Prostate gland (tissue), 2 donors: Measurements from ENCODE around the gene MINDY2. TPM values are rescaled to one million over a fixed set of nuclear protein-coding genes. Genes with fewer than 3 reads are reported as not detected.

Source experiments
- DNase-seq: peaks from one replicate; pipeline ENCODE4 v3.0.0-alpha.2; 2019; ENCODE audit warnings: low spot score
- H3K27ac ChIP-seq, 2 donors: fragments of 200-600 bp; sonication (generic); 2 replicates each; pipeline ENCODE4 v1.5.1; 2017 to 2019
- H3K27me3 ChIP-seq: fragments of 200-600 bp; sonication (generic); replicated peaks from 2 replicates; pipeline ENCODE4 v1.5.1; 2019; ENCODE audit not compliant: insufficient read depth
- H3K36me3 ChIP-seq, 2 donors: fragments of 200-600 bp; sonication (generic); 1 replicate in 1 of 2; 2 replicates in 1 of 2; pipeline versions ENCODE4 v1.5.1 to v1.8.1; 2017 to 2019
- H3K4me1 ChIP-seq: fragments of 200-600 bp; sonication (generic); replicated peaks from 2 replicates; pipeline ENCODE4 v1.5.1; 2019
- H3K4me3 ChIP-seq, 2 donors: fragments of 200-600 bp; sonication (generic); 2 replicates each; pipeline ENCODE4 v1.5.1; 2017 to 2019
- H3K9me3 ChIP-seq: fragments of 200-600 bp; sonication (generic); 2 replicates; pipeline ENCODE4 v1.5.1; 2017
- CTCF ChIP-seq, 4 experiments: fragments of 200-600 bp in 2 of 4; fragments of 450-650 bp in 2 of 4; sonication (generic) in 2 of 4; IDR thresholded peaks; 1 replicate in 3 of 4; 2 replicates in 1 of 4; pipeline ENCODE4 v1.5.1; 2016 to 2019; ENCODE audit warnings: antibody characterized with exemption in 4 of 4, mild to moderate bottlenecking in 2 of 4, moderate library complexity in 2 of 4
- POLR2A ChIP-seq: fragments of 450-650 bp; IDR thresholded peaks from one replicate; pipeline ENCODE4 v1.6.1; 2016; ENCODE audit warnings: antibody characterized with exemption, mild to moderate bottlenecking
- POLR2AphosphoS5 ChIP-seq: sonication (generic); formaldehyde crosslinking; IDR thresholded peaks from one replicate; pipeline ENCODE4 v1.6.1; 2017; ENCODE audit warnings: antibody characterized with exemption
- WGBS: methylation state at CpG from one replicate; pipeline ENCODE4 v1.1.5; 2018; 5-methylcytosine and 5-hydroxymethylcytosine counted together
- intact Hi-C: fragments of 100-400 bp; cut with DNase I; formaldehyde crosslinking; loops from one replicate; pipeline ENCODE4 v1.14.2; 2022
- total RNA-seq, 2 donors: library from RNA; depleted of rRNA; stranded (reverse); fragments of >200 nt; gene quantifications; one replicate each; pipeline ENCODE4 v1.1.0, GENCODE V29; 2016

MINDY2 gene
- total RNA-seq, 2 donors from 2014 or later: 14.3 to 22.9 TPM

- 91% methylated on average over 4 of the region's 4 CpGs for WGBS
- intact Hi-C loops: no loop called here
- DNase-seq: no peak
- TF ChIP-seq POLR2AphosphoS5 (no peak), POLR2A (no peak), CTCF (IDR thresholded peaks at IDR 0.05) (no peak)
- no peak overlapping the region for H3K4me3 ChIP-seq
- no peaks in the 10 kb centered on the region for H3K27me3 ChIP-seq
- H3K27ac ChIP-seq: no peak overlapping the region
- H3K9me3 ChIP-seq: no peaks in the 10 kb centered on the region
- no peaks in the 10 kb centered on the region for H3K36me3 ChIP-seq
- peaks cover 3% of the 10 kb centered on the region for H3K4me1 ChIP-seq
Observed at GRCh38 chr15:58740436-58740835, 30.7 kb upstream of the MINDY2 start.

GRCh38 chr15:58741032-58741431 is 30.1 kb upstream of the MINDY2 start:
- DNase-seq: no peak
- H3K4me3 ChIP-seq: no peak overlapping the region
- peaks cover 3% of the 10 kb centered on the region for H3K4me1 ChIP-seq
- no peak overlapping the region for H3K27ac ChIP-seq
- H3K9me3 ChIP-seq: no peaks in the 10 kb centered on the region
- intact Hi-C loops: no loop called here
- 90% methylated on average over 2 of the region's 2 CpGs for WGBS
- no peaks in the 10 kb centered on the region for H3K36me3 ChIP-seq
- TF ChIP-seq CTCF (IDR thresholded peaks at IDR 0.05) (no peak), POLR2AphosphoS5 (no peak), POLR2A (no peak)
- H3K27me3 ChIP-seq: no peaks in the 10 kb centered on the region

- Histone ChIP-seq H3K27ac (no peak overlapping the region), H3K4me1 (peaks cover 3% of the 10 kb centered on the region), H3K4me3 (no peak overlapping the region), H3K27me3 (no peaks in the 10 kb centered on the region), H3K9me3 (no peaks in the 10 kb centered on the region), H3K36me3 (no peaks in the 10 kb centered on the region)
- no peak for TF ChIP-seq CTCF (IDR thresholded peaks at IDR 0.05)
- TF ChIP-seq POLR2A: no peak
- TF ChIP-seq POLR2AphosphoS5: no peak
- DNase-seq: no peak
- intact Hi-C loops: no loop called here
- WGBS: 85% methylated on average over 8 of the region's 8 CpGs
Observed at GRCh38 chr15:58742022-58742813, 28.9 kb upstream of the MINDY2 start.

GRCh38 chr15:58742819-58743502 is 28.1 kb upstream of the MINDY2 start:
- Histone ChIP-seq H3K27me3 (no peaks in the 10 kb centered on the region), H3K36me3 (no peaks in the 10 kb centered on the region), H3K27ac (no peak overlapping the region), H3K4me3 (no peak overlapping the region), H3K4me1 (peaks cover 3% of the 10 kb centered on the region), H3K9me3 (no peaks in the 10 kb centered on the region)
- WGBS: 91% methylated on average over 5 of the region's 5 CpGs
- no peak for TF ChIP-seq POLR2A
- no peak for TF ChIP-seq POLR2AphosphoS5
- no peak for TF ChIP-seq CTCF (IDR thresholded peaks at IDR 0.05)
- intact Hi-C loops: no loop called here
- DNase-seq: no peak
